Heart left ventricle (tissue), 16 donors: Measurements from ENCODE around the gene ACSBG1. TPM values are rescaled to one million over a fixed set of nuclear protein-coding genes. Genes with fewer than 3 reads are reported as not detected.

Experiments
- ATAC-seq, 4 donors: fragments of 200-7000 bp; cut with Tn5 transposase; one replicate each; pipeline ENCODE4 v1.9.1; 2020 to 2022; ENCODE audit warnings: moderate library complexity in 4 of 4, mild to moderate bottlenecking in 3 of 4, moderate number of reproducible peaks in 1 of 4
- DNase-seq, 5 donors: peaks; one replicate each; pipeline ENCODE4 v3.0.0-alpha.2; 2020
- H3K27ac ChIP-seq, 12 donors: fragments of 200-600 bp; sonication (generic) in 4 of 12; one replicate each; pipeline versions ENCODE4 v1.5.0 to v1.8.0; 2016 to 2022; ENCODE audit warnings: mild to moderate bottlenecking in 2 of 12
- H3K27me3 ChIP-seq, 9 donors: fragments of 200-600 bp; sonication (generic) in 2 of 9; one replicate each; pipeline versions ENCODE4 v1.5.1 to v1.8.0; 2016 to 2022; ENCODE audit warnings: mild to moderate bottlenecking in 3 of 9
- H3K36me3 ChIP-seq, 9 donors: fragments of 200-600 bp; sonication (generic) in 2 of 9; one replicate each; pipeline versions ENCODE4 v1.5.0 to v1.8.0; 2018 to 2022; ENCODE audit warnings: mild to moderate bottlenecking in 2 of 9
- H3K4me1 ChIP-seq, 12 donors: fragments of 200-600 bp; sonication (generic) in 4 of 12; one replicate each; pipeline versions ENCODE4 v1.5.0 to v1.8.0; 2016 to 2022; ENCODE audit warnings: mild to moderate bottlenecking in 3 of 12
- H3K4me3 ChIP-seq, 12 donors: fragments of 200-600 bp; sonication (generic) in 4 of 12; one replicate each; pipeline versions ENCODE4 v1.5.0 to v1.8.0; 2017 to 2022; ENCODE audit warnings: mild to moderate bottlenecking in 9 of 12, moderate library complexity in 4 of 12
- H3K9me3 ChIP-seq, 12 donors: fragments of 200-600 bp; sonication (generic) in 4 of 12; one replicate each; pipeline versions ENCODE4 v1.5.0 to v1.8.0; 2016 to 2022; ENCODE audit warnings: mild to moderate bottlenecking in 1 of 12
- POLR2A ChIP-seq, 2 donors: fragments of 450-650 bp; IDR thresholded peaks; one replicate each; pipeline ENCODE4 v1.6.1; 2017; ENCODE audit warnings: antibody characterized with exemption in 2 of 2, mild to moderate bottlenecking in 2 of 2, moderate library complexity in 2 of 2
- WGBS, 4 donors: extraction: QIAGEN DNeasy Blood & Tissue Kit in 2 of 4; methylation state at CpG; one replicate each; pipeline versions ENCODE4 v1.1.5 to v1.1.7; 2013 to 2018; 5-methylcytosine and 5-hydroxymethylcytosine counted together
- intact Hi-C, 10 donors: fragments of 100-400 bp; cut with DNase I; formaldehyde crosslinking; loops; one replicate each; pipeline versions ENCODE4 v1.11.1 to v1.14.2; 2022
- polyA plus RNA-seq, 2 donors: library from polyadenylated mRNA; stranded (reverse); fragments of 200-250 nt; gene quantifications; one replicate each; pipeline ENCODE4 v1.2.3, GENCODE V29; 2013
- total RNA-seq, 9 donors: library from RNA; depleted of rRNA in 2 of 9; stranded (reverse); fragments of >200 nt in 2 of 9; fragmentation: NEBNext Ultra II Directional in 3 of 9; extraction: Animal tissue kit (Norgen Biotek cat#: 25700) in 3 of 9; gene quantifications; one replicate each; pipeline versions ENCODE4 v1.1.0 to v1.2.4, GENCODE V29; 2016 to 2023
- TF ChIP-seq, protein P1 (sequence below), 12 donors: fragments of 200-600 bp; sonication (generic) in 4 of 12; IDR thresholded peaks; one replicate each; pipeline versions ENCODE4 v1.5.0 to v1.8.0; 2018 to 2022; ENCODE audit warnings: antibody characterized with exemption in 12 of 12, mild to moderate bottlenecking in 5 of 12
- donor health status: ischemic (EF 13 %, LVEDD 7.1; RV severe dilation, severe dysfunction).
- donor health status: healthy with polysubstance abuse.
- donor health status: DM: no; HTN: yes; CAD: no.
- donor health status: DM: no; HTN: no; CAD: no.
- donor health status: ischemic (EF 25% LVEDD 6.9; RV normal size, moderate dysfunction).
- donor health status: ischemic (EF 25% LVEDD 5.7; RV mildly dilated, moderate dysfunction).
- donor health status: healthy.
- donor health status: DM: yes; HTN: yes; CAD: no.
- donor health status: ischemic (EF 35%, LVEDD 5.7; RV mildly dilated, moderate dysfunction).
- donor health status: nonischemic (EF 11% LVEDD 7.7; RV severe dilation, severe dysfunction).
- donor health status: DM: yes; HTN: yes; CAD: no.
- donor health status: PGD.
- donor health status: ischemic (EF 29% LVEDD 5.4; RV normal size, mild dysfunction).
- donor health status: nonischemic (EF 23%, LVEDD 6.1; RV moderate dilation, normal function).

The ACSBG1 gene
- total and polyA plus RNA-seq, 11 donors: 0.05 to 1.2 (median 0.16) TPM; not detected in 5

DNA sequence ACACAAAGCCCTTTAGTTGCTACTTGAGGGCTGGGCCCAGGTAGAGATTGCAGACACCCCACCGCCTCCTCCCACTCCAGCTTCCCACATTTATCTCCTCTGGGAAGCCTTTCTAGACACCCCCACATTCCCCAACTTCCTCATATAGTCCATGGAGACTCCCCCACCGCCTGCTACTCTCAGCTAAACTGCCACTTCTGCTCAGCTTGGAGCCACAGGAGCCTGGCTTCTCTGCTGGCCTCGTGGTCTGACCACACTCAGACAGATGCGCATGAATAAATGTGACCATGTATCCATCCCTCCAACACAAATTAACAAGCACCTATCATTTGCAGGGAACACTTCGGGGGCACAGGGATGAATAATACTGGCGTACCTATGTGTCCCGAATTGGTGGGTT is 10.5 kb upstream of the ACSBG1 start:
- intact Hi-C loops: loop anchor here (5.0 kb wide), 5 partner anchors 48 to 288 kb away; partner anchors contain the start of gene CIB2 (in 8 of the 10)
- H3K4me3 ChIP-seq: no peak overlapping the region

DNA sequence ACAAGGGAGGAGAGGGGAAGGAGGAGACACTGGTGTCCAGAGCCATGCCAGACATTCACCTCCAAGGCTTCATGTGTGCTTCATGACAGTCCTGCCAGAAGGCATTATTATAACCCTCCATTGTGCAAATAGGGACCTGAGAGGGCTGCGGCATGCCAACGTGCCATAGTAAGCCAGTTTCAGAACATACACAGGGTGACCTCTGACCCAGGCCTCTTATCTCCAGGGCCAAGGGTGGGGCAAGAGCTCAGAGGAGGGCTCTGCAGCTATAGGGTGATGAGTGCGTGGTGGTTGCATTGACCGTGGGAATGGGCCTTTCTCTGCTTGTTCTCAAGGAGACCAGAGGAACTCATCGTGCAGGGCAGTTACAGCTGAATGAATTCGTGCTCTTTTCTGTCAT is 9.7 kb upstream of the ACSBG1 start:
- TF ChIP-seq, protein P1, sequence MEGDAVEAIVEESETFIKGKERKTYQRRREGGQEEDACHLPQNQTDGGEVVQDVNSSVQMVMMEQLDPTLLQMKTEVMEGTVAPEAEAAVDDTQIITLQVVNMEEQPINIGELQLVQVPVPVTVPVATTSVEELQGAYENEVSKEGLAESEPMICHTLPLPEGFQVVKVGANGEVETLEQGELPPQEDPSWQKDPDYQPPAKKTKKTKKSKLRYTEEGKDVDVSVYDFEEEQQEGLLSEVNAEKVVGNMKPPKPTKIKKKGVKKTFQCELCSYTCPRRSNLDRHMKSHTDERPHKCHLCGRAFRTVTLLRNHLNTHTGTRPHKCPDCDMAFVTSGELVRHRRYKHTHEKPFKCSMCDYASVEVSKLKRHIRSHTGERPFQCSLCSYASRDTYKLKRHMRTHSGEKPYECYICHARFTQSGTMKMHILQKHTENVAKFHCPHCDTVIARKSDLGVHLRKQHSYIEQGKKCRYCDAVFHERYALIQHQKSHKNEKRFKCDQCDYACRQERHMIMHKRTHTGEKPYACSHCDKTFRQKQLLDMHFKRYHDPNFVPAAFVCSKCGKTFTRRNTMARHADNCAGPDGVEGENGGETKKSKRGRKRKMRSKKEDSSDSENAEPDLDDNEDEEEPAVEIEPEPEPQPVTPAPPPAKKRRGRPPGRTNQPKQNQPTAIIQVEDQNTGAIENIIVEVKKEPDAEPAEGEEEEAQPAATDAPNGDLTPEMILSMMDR (IDR thresholded peaks at IDR 0.05): no peak
- no peak for TF ChIP-seq POLR2A (IDR thresholded peaks at IDR 0.05)
- no peak for ATAC-seq

More for the DNA sequence above, 10.5 kb upstream of the ACSBG1 start:
- Histone ChIP-seq H3K9me3 (no peaks in the 10 kb centered on the region), H3K27ac (no peak overlapping the region), H3K27me3 (no peaks in the 10 kb centered on the region), H3K4me1 (peaks cover 0 to 14% (median 3%) of the 10 kb centered on the region in 12 donors), H3K36me3 (no peaks in the 10 kb centered on the region)
- TF ChIP-seq POLR2A (IDR thresholded peaks at IDR 0.05): no peak
- TF ChIP-seq, protein P1 (IDR thresholded peaks at IDR 0.05): no peak
- WGBS, 4 donors: 62 to 79% (median 63%) methylated on average over 7 of the region's 7 CpGs
- no peak for ATAC-seq
- no peak for DNase-seq

DNA sequence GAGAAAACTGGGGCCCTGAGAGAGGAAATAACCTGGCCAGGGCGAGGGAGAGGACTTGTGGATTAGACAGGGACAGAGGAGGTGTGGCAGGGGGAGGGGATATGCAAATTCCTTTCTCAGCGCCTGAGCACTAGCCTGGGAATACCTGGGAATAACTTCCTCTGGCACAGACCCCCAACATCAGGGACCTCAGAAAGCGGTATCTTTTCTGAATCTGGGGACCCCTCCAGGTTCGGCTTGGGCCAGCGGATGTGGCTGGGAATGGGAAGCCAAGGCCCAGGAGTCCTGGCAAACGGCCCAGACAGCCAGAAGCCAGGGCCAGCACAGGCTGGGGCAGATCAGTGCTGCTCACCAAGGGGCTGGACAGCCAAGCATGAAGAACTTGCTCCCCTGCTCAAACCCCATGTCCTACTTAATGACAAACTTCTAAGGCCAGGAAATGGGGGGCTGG is 9.2 kb upstream of the ACSBG1 start:
- peak; percentile 44 to 74 (median 61) for ATAC-seq

More for the DNA sequence above, 9.7 kb upstream of the ACSBG1 start:
- Histone ChIP-seq H3K36me3 (no peaks in the 10 kb centered on the region), H3K27me3 (no peaks in the 10 kb centered on the region), H3K4me3 (no peak overlapping the region), H3K4me1 (peaks cover 0 to 14% (median 3%) of the 10 kb centered on the region in 12 donors), H3K9me3 (no peaks in the 10 kb centered on the region), H3K27ac (no peak overlapping the region)
- intact Hi-C loops: loop anchor here (5.0 kb wide), 5 partner anchors 47 to 287 kb away; partner anchors contain the start of gene CIB2 (in 8 of the 10)
- no peak for DNase-seq
- 81 to 88% (median 88%) methylated on average over 5 to 6 of the region's 6 CpGs for WGBS, 4 donors

DNA sequence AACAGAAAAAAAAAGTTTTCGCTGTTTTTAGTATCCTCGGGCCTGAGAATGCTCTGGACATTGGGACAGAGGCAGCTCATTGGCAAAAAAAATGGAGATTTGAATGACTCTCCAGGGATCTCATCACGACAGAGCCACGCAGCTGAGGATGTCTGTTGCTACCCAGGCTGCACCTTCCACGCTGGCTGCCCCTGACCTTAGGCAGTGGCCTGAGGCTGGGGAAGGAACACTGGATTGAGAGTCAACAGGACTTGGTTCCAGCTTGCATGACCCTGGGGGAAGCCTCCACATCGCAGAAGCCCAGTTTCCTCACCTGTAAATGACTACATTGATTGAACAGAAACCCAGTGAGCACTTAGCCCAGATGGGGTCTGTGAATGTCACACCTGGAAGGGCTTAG is 8.7 kb upstream of the ACSBG1 start:
- Histone ChIP-seq H3K4me1 (peaks cover 0 to 14% (median 3%) of the 10 kb centered on the region in 12 donors), H3K27ac (no peak overlapping the region), H3K36me3 (no peaks in the 10 kb centered on the region), H3K9me3 (no peaks in the 10 kb centered on the region), H3K4me3 (no peak overlapping the region), H3K27me3 (no peaks in the 10 kb centered on the region)
- intact Hi-C loops: loop anchor here (2.0 to 5.0 kb wide), 7 partner anchors 46 to 286 kb away; partner anchors contain the start of genes CIB2 (in 8 of the 10) and SKIC8 (in 1 of the 10)
- no peak for DNase-seq
- no peak for ATAC-seq
- 64 to 82% (median 78%) methylated on average over 6 of the region's 6 CpGs for WGBS, 4 donors
- TF ChIP-seq, protein P1 (IDR thresholded peaks at IDR 0.05): no peak
- no peak for TF ChIP-seq POLR2A (IDR thresholded peaks at IDR 0.05)

More for the DNA sequence above, 9.2 kb upstream of the ACSBG1 start:
- no peaks in the 10 kb centered on the region for H3K9me3 ChIP-seq
- peak; percentile 59 to 82 (median 66) for DNase-seq
- no peak overlapping the region for H3K4me3 ChIP-seq
- no peaks in the 10 kb centered on the region for H3K36me3 ChIP-seq
- intact Hi-C loops: loop anchor here (2.0 to 5.0 kb wide), 7 partner anchors 46 to 286 kb away; partner anchors contain the start of genes CIB2 (in 8 of the 10) and SKIC8 (in 1 of the 10)
- TF ChIP-seq POLR2A (IDR thresholded peaks at IDR 0.05): no peak
- TF ChIP-seq, protein P1 (IDR thresholded peaks at IDR 0.05): no peak
- WGBS, 4 donors: 26 to 45% (median 30%) methylated on average over 6 of the region's 6 CpGs
- peaks cover 0 to 14% (median 3%) of the 10 kb centered on the region in 12 donors for H3K4me1 ChIP-seq
- H3K27ac ChIP-seq: no peak overlapping the region
- no peaks in the 10 kb centered on the region for H3K27me3 ChIP-seq
